Measurements from ENCODE around the gene PRKAA1.

PRKAA1 gene

DNA sequence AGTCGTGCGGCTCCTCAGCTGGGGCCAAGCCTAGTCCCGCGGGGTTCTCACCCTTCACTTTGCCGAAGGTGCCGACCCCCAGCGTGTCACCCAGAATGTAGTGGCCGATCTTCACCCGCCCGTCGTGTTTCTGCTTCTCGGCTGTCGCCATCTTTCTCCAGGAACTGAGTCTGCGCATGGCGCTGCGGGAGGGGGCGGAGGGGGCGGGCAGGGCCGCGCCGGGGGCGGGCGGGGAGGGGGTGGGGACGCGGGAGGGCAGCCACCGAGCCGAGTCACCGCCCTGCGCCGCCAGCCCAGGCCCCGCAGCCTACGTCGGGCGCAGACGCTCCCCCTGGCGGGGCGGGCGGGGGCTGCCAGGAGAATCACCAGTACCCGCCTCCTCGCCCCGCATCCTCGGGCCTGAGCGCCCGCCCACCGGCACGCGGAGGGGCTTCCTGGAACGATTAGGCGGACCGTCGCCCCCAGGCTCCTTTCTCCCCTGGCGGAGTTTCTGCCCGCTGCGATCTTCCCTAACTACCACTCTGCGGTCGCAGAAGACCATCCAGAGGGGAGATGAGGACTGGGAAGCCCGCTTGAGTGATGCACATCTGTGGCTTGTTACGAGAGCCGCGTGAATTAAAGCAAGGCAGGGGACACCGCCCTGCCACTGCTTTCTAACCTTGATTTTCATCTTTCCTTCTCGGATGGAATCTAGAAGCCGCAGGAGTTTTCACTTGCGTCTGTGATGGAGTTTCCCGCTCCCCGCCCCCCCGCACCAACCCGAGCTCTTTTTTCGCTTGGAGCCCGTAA lies at the start of gene PRKAA1:
Gene PRKAA1, minus strand, starts transcription at position 363 of the 789 bp plus-strand sequence. Its CDS starts 185 bp downstream, at position 178.
- DNase-seq (ENCODE audit: low read depth in 2 of 2) = peak; percentile 77 to 91

DNA sequence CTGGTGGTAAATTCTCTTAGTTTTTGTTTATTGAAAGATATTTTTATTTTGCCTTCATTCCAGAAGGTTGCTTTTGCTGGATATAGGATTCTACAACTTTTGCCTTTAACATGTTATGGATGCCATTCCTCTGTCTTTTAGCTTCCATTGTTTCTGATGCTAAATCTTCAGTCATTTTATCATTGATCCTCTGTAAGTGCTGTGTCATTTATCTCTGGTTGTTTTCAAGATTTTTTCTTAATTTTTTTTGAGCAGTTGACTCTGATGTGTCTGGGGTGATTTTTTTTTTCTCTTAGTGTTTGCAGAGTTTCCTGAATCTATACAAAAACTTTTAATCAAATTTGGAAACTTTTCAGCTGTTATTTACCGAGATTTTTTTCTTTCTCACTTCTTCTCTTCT lies 49.4 kb upstream of the PRKAA1 start:
- DNase-seq (ENCODE audit: low read depth in 2 of 2) = no peak

DNA sequence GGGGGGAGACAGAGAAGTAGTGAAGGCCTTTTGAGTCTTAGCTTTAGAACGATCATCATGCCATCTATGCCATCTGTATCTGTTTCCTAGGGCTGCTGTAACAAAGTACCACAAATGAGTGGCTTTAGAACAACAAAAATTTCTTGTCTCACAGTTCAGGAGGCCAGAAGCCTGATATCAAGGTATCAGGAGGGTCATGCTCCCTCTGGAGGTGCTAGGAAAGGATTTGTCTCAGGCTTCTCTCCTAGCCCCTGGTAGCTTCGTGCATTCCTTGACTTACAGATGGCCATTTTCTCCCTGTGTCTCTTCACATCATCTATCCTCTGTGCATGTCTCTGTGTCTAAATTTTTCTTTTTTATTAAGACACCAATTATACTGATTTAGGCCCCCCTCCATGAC lies 48.2 kb upstream of the PRKAA1 start:
- no peak for DNase-seq (ENCODE audit: low read depth in 2 of 2)

DNA sequence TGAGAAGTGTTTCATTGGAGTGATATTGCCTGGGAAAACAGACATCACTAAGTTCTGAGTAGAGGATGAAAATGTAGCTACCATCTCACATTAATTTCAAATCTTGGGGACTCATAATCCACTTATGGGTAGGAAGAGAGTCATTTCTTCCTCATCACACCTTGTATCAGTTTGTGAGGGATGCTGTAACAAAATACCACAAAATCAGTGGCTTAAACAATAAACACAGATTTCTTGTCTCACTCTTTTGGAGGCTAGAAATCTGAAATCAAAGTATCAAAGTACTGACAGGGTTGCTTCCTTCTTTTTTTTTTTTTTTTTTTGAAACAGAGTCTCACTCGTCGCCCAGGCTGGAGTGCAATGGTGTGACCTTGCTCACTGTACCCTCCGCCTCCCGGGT lies 46.4 kb upstream of the PRKAA1 start:
- DNase-seq (ENCODE audit: low read depth in 2 of 2) = no peak

DNA sequence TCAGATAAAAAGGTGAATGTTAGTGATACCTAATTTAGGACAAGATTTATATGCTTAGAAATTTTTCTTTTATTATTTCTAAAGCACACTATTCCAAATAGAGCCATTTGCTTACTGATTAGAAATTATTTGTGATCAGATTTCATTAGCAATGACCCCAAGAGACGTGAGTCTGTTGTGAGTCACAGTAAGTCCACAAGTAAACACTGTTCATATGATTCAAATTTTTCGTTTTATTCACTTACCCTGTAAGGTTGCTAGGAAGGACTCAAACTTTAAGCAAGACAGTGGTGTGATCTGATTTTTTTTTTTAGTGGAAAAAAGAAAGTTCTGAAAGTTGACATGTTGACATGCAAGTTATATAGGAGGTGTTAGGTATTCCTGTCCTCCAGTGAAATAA lies 44.2 kb upstream of the PRKAA1 start:
- no peak for DNase-seq (ENCODE audit: low read depth in 2 of 2)

DNA sequence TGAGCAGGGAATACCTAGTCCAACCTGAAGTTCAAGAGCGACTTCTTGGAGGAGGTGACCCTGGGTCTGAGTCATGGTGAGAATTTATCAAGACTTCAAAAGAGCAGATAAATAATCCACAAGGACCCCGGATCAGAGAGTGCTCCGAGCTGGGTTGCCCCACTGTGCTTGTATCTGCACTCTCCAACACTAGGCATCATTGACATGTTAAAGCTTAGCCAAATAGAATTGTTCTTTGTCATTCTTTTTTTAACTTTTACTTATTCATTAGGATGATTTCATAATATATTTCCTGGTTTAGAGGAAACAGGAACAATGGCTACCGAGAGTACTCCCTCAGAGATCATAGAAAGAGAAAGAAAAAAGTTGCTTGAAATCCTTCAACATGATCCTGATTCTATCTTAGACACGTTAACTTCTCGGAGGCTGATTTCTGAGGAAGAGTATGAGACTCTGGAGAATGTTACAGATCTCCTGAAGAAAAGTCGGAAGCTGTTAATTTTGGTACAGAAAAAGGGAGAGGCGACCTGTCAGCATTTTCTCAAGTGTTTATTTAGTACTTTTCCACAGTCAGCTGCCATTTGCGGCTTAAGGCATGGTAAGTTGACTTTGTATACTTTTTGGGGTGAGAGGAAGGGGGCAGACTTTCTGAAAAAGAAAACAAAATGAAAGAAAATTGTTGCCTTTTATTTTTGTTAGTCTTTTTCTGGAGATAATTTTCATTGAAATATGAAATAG lies 43.1 kb upstream of the PRKAA1 start, which contains the start of gene CARD6:
Gene CARD6, plus strand, starts transcription at position 300 of the 738 bp plus-strand sequence. Its CDS starts 16 bp downstream, at position 316.
- DNase-seq (ENCODE audit: low read depth in 2 of 2) = no peak

DNA sequence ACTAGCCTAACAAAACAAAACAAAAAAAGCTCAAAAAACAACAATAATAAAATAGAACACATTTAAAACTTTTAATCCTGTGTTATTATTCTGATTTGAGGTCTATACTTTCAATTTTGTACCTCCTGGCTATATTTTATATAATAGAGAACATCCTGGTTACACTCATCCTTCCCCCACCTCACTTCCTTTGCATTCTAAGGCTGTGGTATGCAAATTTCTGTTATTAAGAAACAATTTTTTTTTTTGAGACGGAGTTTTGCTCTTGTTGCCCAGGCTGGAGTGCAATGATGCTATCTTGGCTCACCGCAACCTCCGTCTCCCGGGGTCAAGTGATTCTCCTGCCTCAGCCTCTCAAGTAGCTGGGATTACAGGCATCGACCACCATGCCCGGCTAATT lies 39.9 kb upstream of the PRKAA1 start:
- no peak for DNase-seq (ENCODE audit: low read depth in 2 of 2)

DNA sequence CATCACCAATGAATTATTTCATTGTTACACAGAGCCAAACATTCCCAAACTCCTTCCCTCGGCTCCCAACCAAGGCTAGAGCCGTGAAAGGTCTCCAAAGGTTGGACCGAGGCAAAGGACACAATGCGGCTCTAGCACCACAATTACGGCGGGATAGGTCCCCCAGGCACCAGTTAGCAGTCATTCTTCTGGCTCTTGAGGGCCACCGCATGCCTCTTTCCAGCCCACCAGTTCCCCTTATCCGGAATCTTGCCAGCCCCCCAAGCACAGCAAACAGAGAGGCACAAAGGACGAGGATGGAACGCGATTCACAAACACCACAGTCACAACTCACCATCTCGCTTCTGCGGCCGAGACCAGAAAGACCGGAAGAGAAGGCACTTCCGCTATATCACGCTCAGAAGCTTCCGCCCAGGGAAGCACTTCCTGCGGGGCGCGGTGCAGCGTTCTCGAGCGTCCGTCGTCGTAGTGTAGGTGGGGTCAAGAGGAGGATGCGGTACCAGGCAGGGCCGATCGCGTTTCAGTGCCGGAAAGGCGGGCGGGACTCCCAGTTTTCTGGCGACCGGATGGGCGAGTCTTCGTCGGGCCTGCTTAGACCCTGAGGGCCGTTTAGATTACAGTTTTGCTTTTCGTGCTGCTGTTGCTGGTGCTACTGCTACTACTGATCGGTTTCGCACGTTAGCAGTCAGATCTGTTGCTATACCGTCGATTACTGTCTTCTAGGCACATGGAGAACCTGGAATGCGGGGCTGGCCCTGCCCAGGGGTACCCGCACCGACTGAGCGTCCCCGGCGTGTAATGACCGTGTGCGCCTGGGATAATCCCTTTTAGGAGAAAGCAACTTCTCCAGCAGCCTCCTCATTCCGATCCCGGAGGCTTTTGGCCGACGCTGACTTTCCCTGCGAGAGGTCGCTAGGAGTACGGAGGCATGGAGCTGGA lies 36.9 kb upstream of the PRKAA1 start, which contains the start of gene RPL37:
Gene RPL37, minus strand, starts transcription at position 374 of the 939 bp plus-strand sequence. Its CDS starts 37 bp downstream, at position 337.
- peak; percentile 86 to 88 for DNase-seq (ENCODE audit: low read depth in 2 of 2)

DNA sequence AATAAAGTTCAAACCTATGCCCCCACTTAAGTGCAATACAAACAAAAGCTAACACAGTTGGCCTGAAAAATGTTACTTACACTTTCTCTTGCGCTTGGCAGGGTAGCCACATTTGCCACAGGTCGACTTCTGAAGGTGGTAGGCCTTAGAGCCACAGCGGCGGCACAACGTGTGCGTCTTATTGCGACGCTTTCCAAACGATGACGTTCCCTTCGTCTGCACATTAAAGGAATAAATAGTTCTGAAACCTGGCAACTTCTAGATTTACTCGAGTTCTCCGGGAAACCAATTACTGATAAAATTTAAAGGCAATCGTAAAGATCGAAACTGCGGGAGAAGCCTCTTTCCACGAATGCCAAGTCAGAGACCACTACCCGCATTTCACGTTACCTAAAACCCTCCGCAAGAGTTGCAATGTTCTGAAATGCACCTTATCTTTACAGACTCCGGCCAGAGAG lies 36.2 kb upstream of the PRKAA1 start:
- DNase-seq (ENCODE audit: low read depth in 2 of 2) = peak; percentile 34 to 40

DNA sequence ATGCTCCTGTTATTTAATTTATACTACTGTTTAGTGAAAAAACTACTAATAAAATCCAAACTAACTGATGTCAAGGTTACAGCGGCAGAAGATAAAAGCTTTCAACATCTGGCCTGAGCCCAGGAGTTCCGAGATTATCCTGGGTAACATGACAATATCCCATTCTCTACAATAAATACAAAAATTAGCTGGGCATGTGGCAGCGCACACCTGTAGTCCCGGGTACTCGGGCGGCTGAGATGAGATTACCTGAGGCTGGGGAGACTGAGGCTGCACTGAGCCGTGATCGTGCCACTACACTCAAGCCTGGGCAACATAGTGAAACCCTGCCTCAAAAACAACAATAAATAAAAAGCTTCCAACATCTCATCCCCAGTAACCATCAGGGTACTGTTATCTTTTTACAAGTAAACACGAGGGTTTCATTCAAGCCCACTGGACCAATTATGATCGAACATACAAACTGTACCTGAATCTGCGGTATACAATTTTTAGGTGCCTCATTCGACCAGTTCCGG lies 35.6 kb upstream of the PRKAA1 start:
- DNase-seq (ENCODE audit: low read depth in 2 of 2) = no peak

DNA sequence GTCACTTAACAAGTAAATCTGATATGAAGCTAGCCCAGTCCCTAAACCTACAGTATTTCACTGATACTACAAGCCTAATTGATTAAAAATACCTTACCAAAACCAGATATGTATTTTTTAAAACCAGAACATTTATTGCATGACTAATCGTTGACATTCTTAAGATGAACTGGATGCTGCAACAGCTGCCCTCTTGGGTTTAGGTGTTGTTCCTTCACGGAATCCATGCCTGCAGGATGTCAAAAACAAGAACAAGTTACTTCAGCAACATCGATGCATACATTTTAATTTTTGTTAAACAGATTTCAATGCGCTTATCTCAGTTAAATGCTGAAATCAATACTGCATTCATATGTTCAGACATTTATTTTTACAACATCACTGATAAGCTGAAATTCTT lies 34.2 kb upstream of the PRKAA1 start:
- no peak for DNase-seq (ENCODE audit: low read depth in 2 of 2)

DNA sequence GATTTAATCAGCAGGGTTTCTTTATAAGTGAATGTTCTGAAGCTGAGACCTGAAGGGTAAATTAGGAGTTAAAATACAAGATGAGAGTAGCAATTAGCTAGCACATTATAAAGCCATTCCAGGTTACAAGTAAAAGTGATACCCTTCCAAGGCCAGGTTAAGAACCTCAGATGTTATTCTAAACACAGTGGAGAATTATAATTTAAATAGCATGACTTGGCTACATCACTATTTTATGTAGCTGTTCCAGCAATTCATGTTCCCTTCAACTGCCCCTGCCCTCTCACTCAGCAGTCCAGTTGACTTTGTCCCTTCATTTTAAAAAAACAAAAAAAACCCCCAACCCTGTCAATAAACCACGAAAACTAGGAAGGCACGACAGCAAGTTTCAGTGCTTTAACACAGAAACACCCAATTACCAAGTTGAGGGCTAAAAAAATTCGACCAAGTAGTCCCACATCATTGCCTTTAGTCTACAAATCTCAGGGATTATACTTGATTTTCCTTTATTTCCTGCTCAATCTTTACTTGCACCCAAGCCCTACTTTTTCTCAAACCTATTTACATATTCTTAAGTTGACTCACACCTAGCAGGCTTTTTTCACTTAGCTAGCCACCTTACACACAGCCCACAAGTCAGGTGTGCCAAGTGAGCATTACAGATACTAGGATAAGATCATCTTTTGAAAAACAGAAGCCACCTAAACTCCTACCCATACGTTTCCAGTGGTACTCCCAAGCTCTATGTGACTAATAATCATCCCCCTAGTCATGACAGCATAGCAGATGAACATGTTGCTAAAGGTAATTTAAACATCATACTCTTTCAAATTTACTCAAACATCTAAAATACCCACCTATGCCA lies 33.4 kb upstream of the PRKAA1 start:
- DNase-seq (ENCODE audit: low read depth in 2 of 2) = no peak

DNA sequence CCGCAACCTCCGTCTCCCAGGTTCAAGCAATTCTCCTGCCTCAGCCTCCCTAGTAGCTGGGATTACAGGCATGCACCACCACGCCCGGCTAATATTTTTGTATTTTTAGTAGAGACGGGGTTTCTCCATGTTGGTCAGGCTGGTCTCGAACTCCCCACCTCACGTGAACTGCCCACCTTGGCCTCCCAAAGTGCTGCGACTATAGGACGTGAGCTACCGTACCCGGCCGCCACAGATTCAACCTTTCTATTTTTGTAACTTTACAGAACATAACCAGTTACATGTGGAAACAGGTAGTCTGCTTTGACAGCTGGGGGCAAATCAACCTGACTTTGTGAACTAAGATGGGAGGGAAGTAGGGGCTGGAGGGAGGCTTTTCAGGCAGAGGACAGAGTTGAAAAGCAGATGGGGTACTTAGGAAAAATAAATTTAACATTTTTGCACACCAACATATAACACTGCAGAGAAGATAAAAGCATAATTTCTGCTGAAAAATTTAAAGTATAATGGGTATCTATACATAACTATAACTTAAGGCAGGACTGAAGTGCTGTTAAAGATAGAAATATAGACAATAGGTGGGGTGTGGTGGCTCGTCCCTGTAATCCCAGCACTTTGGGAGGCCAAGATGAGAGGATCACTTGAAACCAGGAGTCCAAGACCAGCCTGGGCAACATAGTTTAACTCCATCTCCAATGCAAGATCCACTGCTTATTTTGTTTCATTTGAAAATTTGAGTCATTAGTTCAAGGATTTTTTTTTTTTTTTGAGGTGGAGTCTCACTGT lies 31.8 kb upstream of the PRKAA1 start:
- DNase-seq (ENCODE audit: low read depth in 2 of 2) = no peak

DNA sequence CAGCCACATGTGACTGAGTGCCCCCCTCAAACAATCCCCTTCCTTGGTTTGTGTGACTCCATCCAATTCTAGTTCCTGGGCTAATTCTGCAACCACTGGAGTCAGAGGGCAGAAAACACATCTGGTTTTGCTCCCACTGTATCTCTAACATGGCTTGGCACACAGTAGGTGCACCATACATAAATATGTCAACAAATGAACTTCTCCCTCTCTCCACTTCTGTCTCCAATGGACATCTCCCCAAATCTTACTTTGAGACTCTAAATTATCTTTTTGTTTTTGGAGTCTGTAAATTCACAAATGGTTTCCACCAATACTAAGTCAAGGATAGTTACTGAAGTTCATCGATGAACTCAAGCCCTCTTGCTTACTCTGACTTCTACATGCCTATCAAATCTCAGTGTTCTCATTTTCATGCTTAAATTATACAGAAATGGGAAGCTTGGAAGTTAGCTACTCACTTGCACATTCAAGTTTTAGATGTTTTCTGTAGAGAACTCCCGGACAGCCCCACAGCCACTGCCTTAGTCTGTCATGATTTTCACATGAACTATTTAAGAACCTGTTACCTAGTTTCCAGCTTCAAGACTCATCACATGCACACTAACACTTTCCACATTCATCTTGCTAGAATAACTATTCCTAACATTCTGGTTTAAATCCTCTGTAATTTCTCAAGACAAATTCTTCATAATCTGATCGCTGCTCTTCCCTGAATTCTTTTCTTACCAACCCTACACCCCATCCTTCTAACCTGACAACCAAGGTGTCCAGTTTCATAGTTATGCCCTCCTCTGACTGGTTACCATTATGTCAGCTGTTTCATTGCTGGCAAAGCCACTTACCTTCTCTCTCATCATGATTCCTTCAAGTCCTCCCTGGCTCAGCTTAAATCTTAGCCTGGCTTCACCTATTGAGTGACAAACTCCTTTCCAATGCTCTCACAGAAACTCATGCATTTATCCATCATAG lies 30.8 kb upstream of the PRKAA1 start:
- no peak for DNase-seq (ENCODE audit: low read depth in 2 of 2)

DNA sequence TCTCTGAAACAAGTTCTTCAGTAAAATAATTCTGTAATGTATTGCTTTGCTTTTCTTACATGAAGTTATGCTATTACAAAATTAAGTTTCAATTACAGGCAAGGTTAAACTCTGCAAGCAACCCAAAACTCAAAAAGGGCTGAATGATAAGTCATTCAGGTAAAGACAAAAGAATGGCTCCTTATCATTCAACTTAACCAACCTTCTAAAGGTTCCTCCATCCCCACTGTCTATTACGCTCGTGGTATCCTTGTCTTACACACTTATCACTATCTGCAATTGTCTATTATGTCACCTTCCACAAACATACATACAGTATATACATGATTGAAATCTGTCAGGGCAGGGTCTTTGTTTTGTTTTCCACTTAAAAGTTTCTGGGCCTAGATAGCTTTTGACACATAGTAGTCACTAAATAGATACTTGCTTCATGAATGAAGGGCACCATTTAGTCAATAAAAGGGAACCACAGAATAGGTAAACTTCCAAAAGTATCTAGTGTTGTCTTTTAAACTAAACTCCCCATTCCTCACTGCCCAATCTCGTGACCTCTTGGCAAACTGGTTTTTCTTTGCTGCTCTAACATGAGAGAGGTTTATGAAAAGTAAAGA lies 30.0 kb upstream of the PRKAA1 start:
- no peak for DNase-seq (ENCODE audit: low read depth in 2 of 2)

DNA sequence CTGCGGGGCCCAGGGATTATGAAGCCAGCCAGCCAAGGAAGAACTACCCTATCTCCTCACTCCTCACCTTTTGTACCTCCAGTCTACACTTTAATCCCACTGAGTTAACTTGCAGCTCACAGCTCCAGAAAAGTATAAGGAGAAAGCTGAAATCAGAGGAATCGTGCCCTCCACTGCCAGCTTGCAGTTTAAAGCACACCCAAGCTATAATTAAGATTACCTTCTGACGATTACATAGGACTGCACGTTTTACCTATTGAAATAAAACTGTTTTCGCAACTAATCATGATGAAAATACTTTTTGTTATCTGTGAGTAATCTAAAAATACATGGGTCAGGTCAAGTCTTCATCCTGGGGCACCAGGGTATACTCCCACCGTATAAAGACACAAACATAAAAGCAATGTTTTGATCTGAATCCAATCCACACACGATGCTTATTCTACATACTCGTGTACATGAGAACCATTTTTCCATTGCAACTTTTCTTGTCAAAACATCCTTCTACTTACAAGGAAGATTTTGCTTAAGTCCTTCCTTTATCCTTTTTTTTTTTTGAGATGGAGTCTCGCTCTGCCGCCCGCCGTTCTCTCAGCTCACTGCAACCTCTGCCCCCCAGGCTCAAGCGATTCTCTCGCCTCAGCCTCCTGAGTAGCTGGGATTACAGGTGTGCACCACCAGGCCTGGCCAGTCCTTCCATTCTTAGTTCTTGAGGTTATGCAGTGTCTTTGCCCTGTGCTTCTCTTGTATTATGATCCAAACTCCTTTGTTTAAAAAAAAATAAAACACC lies 29.2 kb upstream of the PRKAA1 start:
- DNase-seq (ENCODE audit: low read depth in 2 of 2) = no peak

DNA sequence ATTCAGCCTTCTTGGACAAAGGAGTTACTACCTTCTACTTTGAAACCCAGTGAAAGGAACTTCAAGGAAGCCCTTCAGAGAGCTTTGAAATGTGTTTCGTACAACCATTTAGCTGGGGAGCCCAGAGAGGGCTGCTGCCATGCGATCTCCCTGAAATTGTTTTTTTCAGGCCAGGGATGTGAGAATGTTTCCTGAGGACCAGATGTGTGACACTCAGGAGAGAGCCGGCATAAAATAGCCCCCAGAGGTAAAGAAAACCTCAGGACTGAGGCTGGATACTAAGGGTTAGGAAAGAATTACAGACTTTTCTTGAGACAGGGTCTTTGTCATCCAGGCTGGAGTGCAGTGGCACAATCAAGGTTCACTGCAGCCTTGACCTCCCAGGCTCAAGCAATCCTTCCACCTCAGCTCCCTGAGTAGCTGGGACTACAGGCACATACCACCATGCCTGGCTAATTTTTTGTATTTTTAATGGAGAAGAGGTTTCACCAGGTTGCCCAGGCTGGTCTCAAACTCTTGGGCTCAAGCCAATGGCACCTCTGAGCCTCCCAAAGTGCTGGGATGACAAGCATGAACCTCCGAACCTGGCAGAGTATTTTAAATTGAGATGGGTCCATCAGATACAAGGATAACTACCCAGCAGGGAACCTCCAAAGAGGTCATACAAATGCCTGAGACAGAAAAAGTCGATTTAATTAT lies 28.5 kb upstream of the PRKAA1 start:
- no peak for DNase-seq (ENCODE audit: low read depth in 2 of 2)

All from stimulated activated CD8-positive, alpha-beta memory T cell treated with anti-CD3 and anti-CD28 coated beads, Interleukin-7, amount 100 ng/mL, for 4 hours (primary cell).